ENCODE measurements around the gene PCDH1. TPM values are rescaled to one million over a fixed set of nuclear protein-coding genes. Genes with fewer than 3 reads are reported as not detected.

The PCDH1 gene
- total RNA-seq, 1 experiment from 2014 or later = 1.6 TPM

DNA sequence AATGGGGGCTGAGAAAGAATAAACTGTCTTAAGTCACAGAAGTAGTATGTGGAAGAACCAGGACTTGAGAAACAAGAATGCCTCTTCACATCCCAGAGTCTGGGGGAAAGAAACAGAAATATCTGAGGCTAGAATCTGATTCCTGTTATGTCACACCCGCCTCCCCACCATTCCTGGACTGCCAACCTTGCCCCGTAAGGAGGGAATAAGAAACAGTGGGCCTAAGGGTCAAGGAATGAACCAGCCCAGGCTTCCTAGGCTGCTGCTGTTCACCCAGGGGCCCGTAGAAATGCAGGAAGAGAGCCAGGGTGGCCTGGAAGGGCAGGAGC is 4.3 kb downstream of the PCDH1 start:
- no peak for DNase-seq (ENCODE audit: low read depth)

DNA sequence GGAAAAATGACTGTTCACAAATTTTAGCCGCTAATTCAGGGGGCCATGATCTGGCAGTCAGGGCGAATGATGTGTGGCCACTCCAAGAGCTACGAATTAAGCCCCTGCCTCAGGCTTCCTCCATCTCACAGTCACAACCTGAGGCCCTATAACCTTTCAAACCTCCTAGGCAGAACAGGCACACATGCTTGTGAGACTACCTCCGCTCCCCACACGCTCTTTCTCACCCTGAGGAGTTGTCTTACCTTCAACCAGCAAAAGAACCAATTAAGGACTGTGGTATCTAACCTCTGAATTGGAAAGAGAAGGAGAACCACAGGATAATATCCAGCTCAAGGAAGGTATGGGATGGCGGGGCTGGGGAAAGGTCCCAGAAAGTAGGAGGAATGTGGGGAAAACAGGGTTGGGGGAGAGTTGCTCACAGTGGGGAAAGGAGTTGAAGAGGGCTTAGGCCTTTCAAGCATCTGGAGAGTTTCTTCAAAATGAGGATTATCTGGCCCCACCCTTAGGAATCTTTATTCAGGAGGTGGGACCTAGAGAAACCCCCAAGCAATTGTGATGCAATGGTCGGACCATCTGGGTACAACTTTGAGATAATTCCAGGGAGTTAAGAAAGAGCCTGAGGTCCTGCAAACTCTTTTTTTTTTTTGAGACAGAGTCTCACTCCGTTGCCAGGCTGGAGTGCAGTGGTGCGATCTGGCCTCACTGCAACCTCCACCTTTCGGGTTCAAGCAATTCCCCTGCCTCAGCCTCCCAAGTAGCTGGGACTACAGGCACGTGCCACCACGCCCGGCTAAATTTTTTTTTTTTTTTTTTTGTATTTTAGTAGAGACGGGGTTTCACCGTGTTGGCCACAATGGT is 5.5 kb downstream of the PCDH1 start:
- DNase-seq (ENCODE audit: low read depth) = no peak

DNA sequence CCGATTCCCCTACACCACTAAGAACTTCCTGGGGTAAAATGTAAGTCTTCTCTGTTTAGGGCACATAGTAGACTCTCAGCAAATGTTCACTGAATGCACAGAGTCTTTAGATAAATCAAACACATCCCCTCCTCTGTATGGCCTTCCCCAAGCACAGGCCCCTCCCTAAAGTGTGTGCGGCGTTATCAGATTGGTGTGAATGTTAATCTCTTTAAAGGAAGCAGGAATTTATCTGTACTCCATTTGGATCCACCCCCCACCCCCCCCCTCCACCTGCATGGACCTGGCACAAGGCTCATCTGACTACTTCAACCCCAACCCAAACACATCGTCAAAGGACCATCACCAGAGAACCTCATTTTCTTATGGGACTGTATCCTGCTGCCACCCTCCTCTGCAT is 6.3 kb downstream of the PCDH1 start:
- no peak for DNase-seq (ENCODE audit: low read depth)

DNA sequence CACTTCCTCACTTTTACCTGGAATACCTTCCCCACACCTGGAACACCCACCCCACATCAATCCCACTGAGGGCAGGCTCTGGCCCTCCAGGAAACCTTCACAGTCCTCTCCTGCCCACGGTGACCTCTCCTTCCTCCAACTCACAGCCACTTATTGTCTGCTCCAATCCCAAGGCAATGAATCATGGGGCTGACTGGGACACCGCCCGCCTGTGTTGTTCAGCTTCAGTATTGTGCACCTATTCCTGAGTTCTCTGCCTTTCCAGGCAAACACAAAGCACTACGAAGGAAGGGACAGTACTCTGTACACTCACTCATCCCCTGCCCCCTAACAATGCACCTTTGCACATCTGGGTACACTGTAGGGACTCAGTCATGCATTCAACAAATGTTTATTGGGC is 7.3 kb downstream of the PCDH1 start:
- no peak for DNase-seq (ENCODE audit: low read depth)

DNA sequence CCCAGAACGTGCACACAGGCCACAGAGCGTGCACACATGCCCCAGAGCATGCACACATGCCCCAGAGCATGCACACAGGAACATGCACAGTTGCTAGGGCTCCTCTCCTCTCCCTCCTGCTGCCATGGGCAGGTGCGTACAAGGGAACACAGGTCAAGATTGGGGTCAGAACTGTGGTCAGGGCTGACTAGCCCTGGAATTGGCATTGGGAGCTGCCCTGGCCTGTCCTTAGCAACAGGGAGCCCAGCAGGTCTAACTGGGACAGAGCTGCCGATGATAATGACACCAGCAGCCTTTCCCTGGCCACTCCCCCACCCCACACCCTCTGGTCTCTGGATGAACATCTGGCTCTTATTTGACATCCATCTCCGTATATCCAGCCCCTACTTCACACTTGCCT is 8.0 kb downstream of the PCDH1 start:
- no peak for DNase-seq (ENCODE audit: low read depth)

DNA sequence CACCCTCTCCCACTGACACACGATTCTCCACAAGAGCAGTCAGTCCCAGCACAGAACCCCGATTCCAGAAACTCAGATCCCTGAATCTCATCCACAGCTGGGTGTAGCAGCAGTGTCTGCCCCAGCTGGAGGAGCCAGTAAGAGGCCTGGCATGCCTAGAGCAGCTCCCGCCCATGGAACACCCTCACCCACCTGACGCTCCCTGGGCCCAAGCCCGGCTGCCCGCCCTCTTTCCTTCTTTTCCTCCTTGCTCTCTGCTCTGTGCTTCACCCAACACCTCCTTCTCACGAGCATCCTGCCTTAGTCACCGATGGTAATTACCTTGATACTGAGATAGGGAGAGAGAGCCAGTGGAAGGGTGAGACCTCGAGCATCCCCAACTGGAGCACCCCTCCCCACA is 8.7 kb downstream of the PCDH1 start:
- DNase-seq (ENCODE audit: low read depth) = no peak

DNA sequence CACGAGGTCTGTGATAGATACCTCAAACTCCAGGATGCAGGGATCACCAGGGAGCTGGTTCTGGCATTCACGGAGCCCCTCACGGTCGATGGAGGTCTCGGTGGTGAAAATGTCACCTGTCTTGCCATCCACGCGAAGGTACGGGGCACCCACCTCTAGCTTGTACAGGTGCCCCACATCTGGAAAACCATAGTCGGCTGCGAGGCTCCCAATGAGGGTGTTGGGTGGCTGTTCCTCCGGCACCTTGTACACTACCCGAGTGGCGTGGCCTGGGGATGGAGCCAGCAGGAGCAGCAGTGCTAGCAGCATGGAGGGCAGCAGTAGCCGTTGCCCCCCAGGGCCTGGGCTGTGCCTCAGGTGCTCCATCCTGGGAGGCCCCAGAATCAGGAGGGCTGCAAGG is 9.2 kb downstream of the PCDH1 start:
- DNase-seq (ENCODE audit: low read depth) = no peak

DNA sequence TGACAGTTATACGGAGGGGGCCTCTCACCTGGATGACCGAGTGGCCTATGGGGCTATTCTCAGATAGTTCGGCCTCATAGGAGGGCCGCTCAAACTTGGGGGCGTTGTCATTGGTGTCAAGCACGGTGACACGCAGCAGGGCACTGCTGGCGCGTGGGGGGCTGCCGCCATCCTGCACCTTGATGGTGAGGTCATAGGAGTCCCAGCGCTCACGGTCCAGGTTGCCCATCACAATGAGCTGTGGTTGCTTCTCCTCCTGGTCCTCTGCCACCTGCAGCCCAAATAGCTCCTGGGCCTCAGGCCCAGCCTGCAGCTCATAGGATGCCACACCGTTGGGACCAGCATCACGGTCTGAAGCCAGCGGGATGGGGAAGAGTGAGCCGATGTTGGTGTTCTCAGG is 9.7 kb downstream of the PCDH1 start:
- no peak for DNase-seq (ENCODE audit: low read depth)

DNA sequence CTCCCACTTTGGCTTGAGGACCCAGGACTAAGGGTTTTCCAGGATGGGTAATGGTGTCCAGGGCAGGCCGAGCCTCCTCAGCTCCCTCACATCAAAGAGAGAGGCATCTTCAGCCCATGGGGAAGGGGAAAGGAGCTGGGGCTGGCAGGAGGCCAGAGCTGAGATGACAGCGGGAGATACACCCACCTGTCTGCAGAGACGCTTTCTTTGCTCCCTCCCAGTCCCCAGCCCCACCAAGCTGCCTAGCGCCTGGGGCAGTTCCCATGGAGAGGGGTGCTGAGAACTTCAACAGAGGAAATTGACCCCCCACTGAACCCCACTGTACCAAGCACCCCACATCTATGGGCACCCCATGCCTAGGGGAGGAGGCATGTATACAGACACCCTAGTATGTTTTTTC is 10.6 kb downstream of the PCDH1 start:
- DNase-seq (ENCODE audit: low read depth) = no peak

DNA sequence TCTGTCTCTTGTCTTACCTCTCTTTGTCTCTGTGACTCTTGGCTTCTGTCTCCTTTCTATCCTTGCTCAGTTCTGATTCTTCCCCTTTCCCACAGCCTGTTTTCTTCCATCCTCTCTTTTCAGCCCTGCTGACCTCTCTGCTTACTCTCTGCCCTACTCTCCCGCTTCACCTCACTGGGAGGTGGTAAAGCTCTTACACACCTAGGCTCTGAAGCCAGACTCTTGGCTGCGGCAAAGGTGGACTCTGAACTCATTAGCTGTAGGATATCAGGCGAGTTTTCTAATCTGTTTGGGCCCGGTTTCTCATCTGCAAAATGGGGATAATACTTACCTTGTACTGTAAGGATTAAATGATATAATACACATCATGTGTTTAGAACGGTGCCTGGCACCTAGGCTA is 11.1 kb downstream of the PCDH1 start:
- DNase-seq (ENCODE audit: low read depth) = no peak

DNA sequence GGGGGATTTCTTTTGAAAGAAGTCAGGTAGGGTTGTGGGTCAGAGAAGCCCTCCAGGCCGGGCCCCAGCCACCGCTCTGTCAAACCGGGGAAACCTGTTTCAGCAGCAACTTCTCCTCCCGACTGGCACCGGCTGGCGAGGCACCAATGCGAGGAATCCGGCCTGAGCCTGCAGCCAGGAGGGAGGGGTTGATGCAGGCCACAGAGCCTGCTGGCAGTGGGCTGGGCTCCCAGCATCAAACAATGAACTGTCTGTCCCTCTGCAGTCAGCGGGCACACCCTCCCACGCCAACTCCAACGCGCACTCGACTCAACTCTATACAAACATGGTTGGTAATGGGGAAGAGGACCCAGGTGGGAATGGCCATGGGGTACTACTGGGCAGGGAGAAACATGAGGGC is 12.1 kb downstream of the PCDH1 start:
- DNase-seq (ENCODE audit: low read depth) = peak; percentile 29

DNA sequence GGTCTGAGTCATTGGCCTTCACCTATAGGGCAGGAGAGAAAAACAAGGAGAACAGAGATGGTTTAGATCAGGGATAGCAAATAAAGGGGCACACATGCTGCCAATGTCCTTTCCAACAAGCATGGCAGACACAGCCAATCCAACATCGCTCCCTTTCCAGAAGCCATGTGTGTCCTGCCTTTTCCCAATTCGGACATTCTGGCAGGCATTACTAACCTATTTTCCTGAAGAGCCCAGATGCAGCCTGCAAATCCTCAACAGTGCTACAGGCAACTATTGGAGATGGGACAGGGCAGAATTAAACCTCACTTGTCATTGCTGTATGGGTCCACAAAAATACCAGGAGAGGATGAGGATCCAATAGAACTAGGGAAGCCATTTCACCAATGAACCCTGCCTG is 12.8 kb downstream of the PCDH1 start:
- no peak for DNase-seq (ENCODE audit: low read depth)

DNA sequence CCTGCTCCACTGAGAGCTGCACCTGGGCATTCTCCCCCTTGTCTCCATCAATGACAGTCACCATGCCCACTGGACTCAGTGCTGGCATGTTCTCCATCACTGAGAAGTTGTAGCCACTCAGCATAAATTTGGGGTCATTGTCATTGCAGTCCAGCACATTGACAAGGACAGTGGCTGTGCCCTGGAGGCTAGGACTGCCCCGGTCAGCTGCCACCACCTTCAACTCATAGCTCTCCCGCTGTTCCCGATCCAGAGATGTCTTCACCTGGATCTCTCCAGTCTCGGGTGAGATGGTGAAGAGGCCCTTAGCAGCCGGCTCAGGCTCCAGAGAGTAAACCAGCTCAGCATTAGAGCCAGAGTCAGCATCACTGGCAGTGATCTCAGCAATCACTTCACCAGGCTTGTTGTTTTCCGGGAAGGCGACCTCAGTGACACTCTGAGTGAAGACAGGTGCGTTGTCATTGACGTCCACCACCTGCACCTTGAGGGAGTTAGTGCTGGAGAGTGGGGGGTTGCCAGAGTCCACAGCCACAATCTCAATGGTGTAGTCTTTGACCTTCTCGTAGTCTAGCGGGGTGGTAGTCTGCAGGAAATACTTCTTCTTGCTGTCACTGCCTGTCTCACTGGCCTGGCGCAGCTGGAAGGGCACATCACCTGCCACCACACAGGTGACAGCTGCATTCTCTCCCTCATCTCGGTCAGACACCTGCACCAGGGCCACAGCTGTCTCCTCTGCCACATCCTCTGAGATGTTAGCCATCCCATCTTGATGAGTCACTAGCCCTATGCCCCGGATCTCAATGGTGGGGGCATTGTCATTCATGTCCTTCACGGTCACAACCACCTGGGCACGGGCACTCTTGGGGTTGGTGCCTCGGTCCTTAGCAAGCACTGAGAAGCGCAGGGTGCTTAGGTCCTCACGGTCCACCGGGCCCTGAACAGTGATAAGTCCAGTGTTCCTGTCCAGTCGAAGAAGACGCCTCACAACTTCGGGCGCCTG is 13.5 kb downstream of the PCDH1 start:
- DNase-seq (ENCODE audit: low read depth) = no peak

DNA sequence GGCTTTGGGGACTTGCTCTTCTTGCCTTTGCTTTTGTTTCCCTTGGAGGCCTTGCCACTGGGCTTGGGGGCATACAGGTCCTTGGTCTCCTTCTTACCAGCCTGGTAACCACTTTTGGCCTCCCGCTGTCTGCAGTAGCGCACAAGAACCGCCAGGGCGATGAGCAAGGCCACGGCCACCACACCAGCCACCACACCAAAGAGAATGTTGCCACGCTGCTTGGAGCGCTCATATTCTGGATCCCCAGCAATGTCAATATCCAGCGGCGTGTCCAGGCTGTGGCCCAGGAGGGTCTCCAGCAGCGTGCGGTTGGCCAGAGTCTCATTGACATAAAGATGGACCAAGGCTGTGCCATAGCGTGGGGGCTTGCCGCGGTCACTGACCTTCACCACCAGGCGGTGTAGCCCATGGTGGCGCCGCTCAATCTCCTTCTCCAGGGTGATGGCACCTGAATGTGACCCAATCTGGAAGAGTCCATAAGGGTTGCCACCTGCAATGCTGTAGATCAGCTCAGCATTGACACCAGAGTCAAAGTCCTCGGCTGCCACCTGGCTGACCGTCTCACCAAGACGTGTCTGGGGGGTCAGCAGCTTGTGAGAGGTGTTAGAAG is 14.5 kb downstream of the PCDH1 start:
- no peak for DNase-seq (ENCODE audit: low read depth)

DNA sequence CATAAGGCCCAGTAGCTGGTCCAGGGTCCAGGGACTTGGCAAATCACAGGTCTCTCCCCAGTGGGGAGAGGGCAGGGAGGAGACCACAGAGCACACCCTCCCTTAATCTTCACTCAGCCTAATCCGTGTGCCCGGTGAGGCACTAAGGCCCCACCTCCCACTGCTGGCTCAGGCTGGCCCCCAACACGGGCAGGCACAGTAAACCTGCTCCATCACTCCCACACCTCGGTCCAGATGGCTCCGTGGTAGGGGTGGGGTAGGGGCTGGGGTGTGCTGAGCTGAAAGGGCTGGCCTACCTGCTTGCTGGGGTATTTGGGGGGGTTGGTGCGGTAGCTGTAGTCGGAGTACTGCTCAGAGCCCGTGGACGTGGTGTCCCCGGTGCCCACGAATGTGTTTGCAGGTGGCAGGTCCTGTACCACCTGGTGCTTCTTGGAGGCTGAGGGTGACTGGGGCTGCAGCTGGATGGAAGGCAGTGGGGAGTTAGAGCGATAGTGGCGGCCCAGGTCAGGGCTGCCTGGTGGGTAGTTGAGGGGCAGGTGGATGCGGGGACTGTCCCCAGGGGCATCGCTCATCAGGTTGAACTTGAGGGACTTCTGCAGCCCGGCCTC is 15.2 kb downstream of the PCDH1 start:
- DNase-seq (ENCODE audit: low read depth) = no peak

DNA sequence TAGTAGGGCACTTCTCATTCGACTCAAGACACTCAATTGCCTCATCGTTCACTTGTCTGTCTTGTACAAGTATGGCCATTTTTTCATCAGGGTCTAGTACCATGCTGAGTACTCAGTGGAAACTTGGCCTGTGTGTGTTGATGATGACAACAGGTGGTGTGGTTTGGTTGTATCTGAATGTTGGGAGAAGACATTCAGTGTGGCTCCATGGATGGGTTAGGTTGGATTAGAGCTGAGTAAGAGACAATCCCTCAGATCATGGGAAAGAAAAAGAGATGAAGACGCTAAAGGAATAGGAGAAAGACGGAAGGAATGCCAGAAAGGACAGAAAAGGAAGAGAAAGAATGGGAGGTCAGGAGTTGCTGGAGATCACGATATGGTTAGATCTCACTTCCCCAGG is 17.0 kb downstream of the PCDH1 start:
- DNase-seq (ENCODE audit: low read depth) = no peak

DNA sequence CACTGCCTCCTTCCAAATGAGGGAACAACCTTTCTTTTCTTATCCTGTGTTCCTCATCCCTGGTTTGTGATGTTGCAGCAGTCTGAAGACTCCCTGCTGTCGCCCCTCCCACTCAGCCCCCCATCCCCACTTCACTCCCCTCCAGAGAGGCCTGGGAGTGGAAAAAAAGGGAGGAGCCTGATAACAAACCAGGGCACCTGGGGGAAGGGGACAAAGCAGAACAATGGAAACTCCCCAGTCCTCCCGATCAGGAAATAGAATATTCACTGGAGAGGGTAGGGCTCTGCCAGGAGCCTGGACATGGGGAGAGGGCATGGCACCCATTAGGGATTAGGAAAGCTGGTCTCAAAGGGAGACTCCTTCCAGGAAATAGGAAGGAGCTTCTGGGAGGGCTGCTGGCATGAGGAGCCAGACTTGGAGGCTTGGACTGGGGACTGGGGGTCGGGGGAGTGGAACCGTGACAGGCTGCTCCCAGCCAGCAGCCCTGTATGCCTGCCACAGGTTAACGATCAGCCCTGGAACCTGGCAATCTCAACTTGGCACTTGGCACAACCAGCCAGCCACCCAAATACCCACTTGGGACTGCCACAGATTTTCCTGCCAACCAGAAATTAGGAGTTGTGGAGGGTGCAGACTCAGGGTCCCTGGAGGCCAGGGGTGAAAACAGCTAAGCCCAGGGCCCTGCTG is 20.0 kb downstream of the PCDH1 start:
- no peak for DNase-seq (ENCODE audit: low read depth)

DNA sequence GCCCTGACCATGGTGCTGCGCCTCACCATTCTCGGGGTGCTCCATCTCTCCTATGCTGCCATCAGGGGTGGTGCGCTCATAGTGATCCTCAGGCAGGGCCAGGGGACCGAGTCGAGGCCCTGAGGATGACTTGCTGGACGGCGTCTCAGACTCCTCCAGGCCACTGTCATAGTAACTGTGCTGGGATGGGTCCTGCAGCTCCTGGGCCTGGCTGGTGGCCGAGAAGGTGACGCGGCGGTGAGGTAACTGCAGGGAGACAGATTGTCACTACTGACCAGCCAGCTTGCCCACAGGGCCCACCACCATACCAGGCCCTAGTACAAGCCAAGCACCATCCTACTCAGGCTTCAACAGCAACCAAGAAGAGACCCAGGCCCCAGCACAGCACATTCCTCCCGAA is 21.0 kb downstream of the PCDH1 start:
- DNase-seq (ENCODE audit: low read depth) = no peak

DNA sequence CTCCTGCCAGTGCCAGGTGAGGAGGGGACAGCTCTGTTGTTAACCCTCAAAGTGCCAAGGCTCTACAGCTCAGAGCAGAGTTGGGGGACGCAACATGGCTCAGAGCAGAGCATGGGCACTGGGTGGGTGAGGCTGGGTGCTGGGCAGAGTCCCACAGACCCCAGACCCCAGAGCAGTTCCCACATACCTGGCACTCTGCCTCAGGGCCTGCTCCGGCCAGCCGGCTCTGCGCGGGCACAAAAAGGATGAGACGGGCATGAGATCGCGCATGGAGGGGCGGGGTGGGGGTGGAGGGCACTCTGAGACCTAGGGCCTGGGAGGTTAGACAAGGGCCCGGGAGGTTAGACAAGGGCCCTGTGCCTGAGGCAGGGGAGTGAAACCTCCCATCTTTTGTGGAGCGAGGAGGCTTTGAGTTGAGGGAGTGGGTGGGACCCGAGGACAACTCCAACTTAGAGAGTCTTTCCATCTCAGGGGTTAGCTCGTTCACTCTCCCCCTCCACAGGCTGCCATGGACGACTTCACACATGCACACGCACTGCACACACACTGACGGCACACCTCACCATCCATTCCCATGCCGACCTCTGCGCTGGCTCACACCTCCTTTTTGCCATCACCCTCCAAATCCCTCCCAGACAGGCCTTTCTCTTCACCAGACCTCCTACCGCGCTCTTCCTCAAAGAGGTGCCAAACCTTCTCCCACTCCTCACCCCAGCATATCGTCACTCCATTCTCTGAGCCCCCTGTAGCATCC is 22.0 kb downstream of the PCDH1 start:
- DNase-seq (ENCODE audit: low read depth) = no peak

DNA sequence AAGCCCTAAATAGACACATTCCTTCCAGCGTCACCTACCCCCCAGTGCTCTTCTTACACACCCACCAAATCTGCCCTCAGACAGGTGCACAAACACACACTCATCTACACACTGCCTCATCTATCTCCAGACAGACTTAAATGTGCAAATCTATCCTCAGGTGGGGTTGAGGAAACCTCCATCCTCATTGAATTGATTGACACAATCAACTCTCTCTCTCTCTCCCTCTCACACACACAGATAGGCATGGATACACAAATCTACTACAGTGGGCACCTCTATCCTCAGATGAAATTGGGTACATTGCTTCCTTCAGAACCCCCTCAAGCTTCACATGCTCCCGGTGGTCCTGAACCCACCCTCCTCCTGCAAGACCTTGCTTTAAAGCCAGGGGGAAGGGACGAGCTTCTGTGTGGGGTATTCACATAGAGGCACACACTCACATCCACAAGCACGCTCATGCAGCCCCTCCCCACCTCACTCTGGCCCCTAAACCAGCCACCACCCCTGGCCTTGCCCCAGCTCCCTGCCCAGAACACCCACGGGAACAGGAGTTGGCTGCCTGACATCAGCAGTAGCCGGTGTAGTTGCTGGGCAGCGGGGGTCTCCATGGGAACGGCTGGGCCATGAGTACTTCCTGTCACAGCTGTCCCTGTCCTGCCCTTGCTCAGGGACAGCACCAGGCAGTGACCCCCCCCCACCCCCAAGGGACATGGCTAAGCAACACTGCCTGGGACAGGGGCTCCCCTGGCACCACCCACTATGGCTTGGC is 22.8 kb downstream of the PCDH1 start:
- no peak for DNase-seq (ENCODE audit: low read depth)
